H9 (cell line): ENCODE results near the gene NKD2. TPM values are rescaled to one million over a fixed set of nuclear protein-coding genes. Genes with fewer than 3 reads are reported as not detected.

Experiments used
- DNase-seq: peaks from one replicate; pipeline ENCODE4 v3.0.0-alpha.2; 2017
- H2AFZ ChIP-seq: one replicate; pipeline ENCODE4 v1.6.1; 2013; ENCODE audit warnings: mild to moderate bottlenecking, low read length, control low read depth, moderate library complexity
- H2AK5ac ChIP-seq: 2 replicates; pipeline ENCODE4 v1.6.1; 2013; ENCODE audit warnings: low read length, control low read depth, mixed read lengths; ENCODE audit not compliant: insufficient read length
- H2BK120ac ChIP-seq: one replicate; pipeline ENCODE4 v1.6.1; 2013; ENCODE audit warnings: low read depth, mild to moderate bottlenecking, low read length, control low read depth, inconsistent platforms; ENCODE audit not compliant: poor library complexity, severe bottlenecking
- H2BK12ac ChIP-seq: 2 replicates; pipeline ENCODE4 v1.6.1; 2013; ENCODE audit warnings: low read length, control low read depth, mixed read lengths, low read depth; ENCODE audit not compliant: insufficient read length
- H2BK15ac ChIP-seq: 2 replicates; pipeline ENCODE4 v1.6.1; 2013; ENCODE audit warnings: low read depth, low read length, control low read depth
- H2BK20ac ChIP-seq: one replicate; pipeline ENCODE4 v1.6.1; 2013; ENCODE audit warnings: low read depth, mild to moderate bottlenecking, low read length, control low read depth, inconsistent platforms; ENCODE audit not compliant: poor library complexity, severe bottlenecking
- H2BK5ac ChIP-seq: 2 replicates; pipeline ENCODE4 v1.6.1; 2013; ENCODE audit warnings: low read length, control low read depth, mixed read lengths; ENCODE audit not compliant: insufficient read length
- H3K14ac ChIP-seq: 2 replicates; pipeline ENCODE4 v1.6.1; 2013; ENCODE audit warnings: low read length, control low read depth; ENCODE audit not compliant: insufficient read depth
- H3K18ac ChIP-seq: 2 replicates; pipeline ENCODE4 v1.6.1; 2013; ENCODE audit warnings: low read depth, mild to moderate bottlenecking, mixed read lengths, low read length, control low read depth; ENCODE audit not compliant: insufficient read length
- H3K23ac ChIP-seq: 2 replicates; pipeline ENCODE4 v1.6.1; 2013; ENCODE audit warnings: low read length, control low read depth, mixed read lengths, low read depth; ENCODE audit not compliant: insufficient read length
- H3K23me2 ChIP-seq: 2 replicates; pipeline ENCODE4 v1.6.1; 2013; ENCODE audit warnings: low read depth, mild to moderate bottlenecking, mixed read lengths, low read length, control low read depth; ENCODE audit not compliant: insufficient read length, poor library complexity, severe bottlenecking
- H3K27ac ChIP-seq: 2 replicates; pipeline ENCODE4 v1.5.1; 2013; ENCODE audit warnings: low read length, control low read depth, mixed read lengths, low read depth; ENCODE audit not compliant: insufficient read length
- H3K27me3 ChIP-seq: 2 replicates; pipeline ENCODE4 v1.6.1; 2013; ENCODE audit warnings: low read length, control low read depth, inconsistent platforms; ENCODE audit not compliant: insufficient read depth
- H3K4ac ChIP-seq: 2 replicates; pipeline ENCODE4 v1.6.1; 2013; ENCODE audit warnings: low read depth, mild to moderate bottlenecking, control low read depth, inconsistent platforms, low read length, moderate library complexity
- H3K4me1 ChIP-seq: 2 replicates; pipeline ENCODE4 v1.6.1; 2013; ENCODE audit warnings: low read length, control low read depth, inconsistent platforms; ENCODE audit not compliant: insufficient read depth
- H3K4me2 ChIP-seq: 2 replicates; pipeline ENCODE4 v1.6.1; 2013; ENCODE audit warnings: low read length, control low read depth, mixed read lengths; ENCODE audit not compliant: insufficient read length, insufficient read depth
- H3K56ac ChIP-seq: 2 replicates; pipeline ENCODE4 v1.6.1; 2013; ENCODE audit warnings: low read depth, mild to moderate bottlenecking, mixed read lengths, low read length, control low read depth; ENCODE audit not compliant: insufficient read length
- H3K79me1 ChIP-seq: 2 replicates; pipeline ENCODE4 v1.6.1; 2013; ENCODE audit warnings: low read depth, mild to moderate bottlenecking, moderate library complexity, low read length, control low read depth, inconsistent platforms; ENCODE audit not compliant: insufficient read depth, poor library complexity, severe bottlenecking
- H3K79me2 ChIP-seq: 2 replicates; pipeline ENCODE4 v1.6.1; 2013; ENCODE audit warnings: low read length, control low read depth, inconsistent platforms; ENCODE audit not compliant: insufficient read depth
- H3K9ac ChIP-seq: 2 replicates; pipeline ENCODE4 v1.6.1; 2013; ENCODE audit warnings: low read length, control low read depth, mixed read lengths; ENCODE audit not compliant: insufficient read length; ENCODE audit errors: extremely low read depth
- H3K9me3 ChIP-seq: one replicate; pipeline ENCODE4 v1.6.1; 2013; ENCODE audit warnings: low read depth, low read length, inconsistent platforms; ENCODE audit not compliant: control insufficient read depth
- H3T11ph ChIP-seq: one replicate; pipeline ENCODE4 v1.6.1; 2013; ENCODE audit warnings: mild to moderate bottlenecking, low read length, control low read depth, inconsistent platforms
- H4K20me1 ChIP-seq: one replicate; pipeline ENCODE4 v1.6.1; 2013; ENCODE audit not compliant: control insufficient read depth, insufficient read length, insufficient read depth
- H4K5ac ChIP-seq: 2 replicates; pipeline ENCODE4 v1.6.1; 2013; ENCODE audit warnings: low read depth, mild to moderate bottlenecking, mixed read lengths, low read length, control low read depth; ENCODE audit not compliant: insufficient read length
- H4K8ac ChIP-seq: replicated peaks from 2 replicates; pipeline ENCODE4 v1.6.1; 2013; ENCODE audit warnings: low read length, control low read depth, mixed read lengths, low read depth; ENCODE audit not compliant: insufficient read length
- H4K91ac ChIP-seq: 2 replicates; pipeline ENCODE4 v1.6.1; 2013; ENCODE audit warnings: low read depth, mild to moderate bottlenecking, moderate library complexity, mixed read lengths, low read length, control low read depth; ENCODE audit not compliant: insufficient read length
- H3K27ac Mint-ChIP-seq, 3 experiments: 2 replicates in 2 of 3; 3 replicates in 1 of 3; pipeline ENCODE4 v1.8.0; 2020 to 2021; ENCODE audit warnings: mixed read lengths in 3 of 3, mild to moderate bottlenecking in 1 of 3, moderate library complexity in 1 of 3
- H3K27me3 Mint-ChIP-seq: 2 replicates; pipeline ENCODE4 v1.8.0; 2021; ENCODE audit warnings: low read depth, mild to moderate bottlenecking, moderate library complexity, mixed read lengths
- H3K36me3 Mint-ChIP-seq, 3 experiments: 2 replicates in 2 of 3; 3 replicates in 1 of 3; pipeline ENCODE4 v1.8.0; 2020 to 2021; ENCODE audit warnings: low read depth in 3 of 3, mixed read lengths in 3 of 3; ENCODE audit not compliant: insufficient read depth in 1 of 3
- H3K4me1 Mint-ChIP-seq, 2 experiments: 2 replicates each; pipeline ENCODE4 v1.8.0; 2020; ENCODE audit warnings: mixed read lengths in 2 of 2
- H3K4me3 Mint-ChIP-seq, 2 experiments: 2 replicates in 1 of 2; 3 replicates in 1 of 2; pipeline ENCODE4 v1.8.0; 2020 to 2021; ENCODE audit warnings: mild to moderate bottlenecking in 2 of 2, mixed read lengths in 2 of 2, moderate library complexity in 1 of 2
- H3K9me3 Mint-ChIP-seq, 2 experiments: 2 replicates in 1 of 2; 3 replicates in 1 of 2; pipeline ENCODE4 v1.8.0; 2020; ENCODE audit warnings: mild to moderate bottlenecking in 2 of 2, mixed read lengths in 2 of 2, moderate library complexity in 1 of 2
- CTCF ChIP-seq: fragments of 200-600 bp; sonication (generic); conservative IDR thresholded peaks from 3 replicates; pipeline ENCODE4 v1.8.0; 2021; ENCODE audit warnings: antibody characterized with exemption, mild to moderate bottlenecking
- WGBS: extraction: QIAGEN DNeasy Blood & Tissue Kit; methylation state at CpG from one replicate; pipeline ENCODE4 v1.1.7; 2013; ENCODE audit warnings: missing lambda C conversion rate, low lambda C conversion rate, mixed read lengths; ENCODE audit not compliant: insufficient read length; ENCODE audit errors: extremely low coverage; 5-methylcytosine and 5-hydroxymethylcytosine counted together
- total RNA-seq: library from RNA; stranded (reverse); gene quantifications from 2 replicates; pipeline ENCODE4 v1.2.1, GENCODE V29; 2021

The NKD2 gene
- total RNA-seq, 1 experiment from 2014 or later: 7.3 TPM

- no peak for DNase-seq
- H4K5ac ChIP-seq: no peak overlapping the region
- no peak overlapping the region for H2BK15ac ChIP-seq
- H3K79me2 ChIP-seq: no peaks in the 10 kb centered on the region
- no peaks in the 10 kb centered on the region for H3K9me3 ChIP-seq
- H3K23ac ChIP-seq: no peak overlapping the region
- no peak overlapping the region for H4K8ac ChIP-seq
- no peak overlapping the region for H2BK5ac ChIP-seq
- H3K79me1 ChIP-seq: no peaks in the 10 kb centered on the region
- no peaks in the 10 kb centered on the region for H3K27me3 ChIP-seq
- no peak overlapping the region for H4K91ac ChIP-seq
- no peaks in the 10 kb centered on the region for H3K23me2 ChIP-seq
- H3K4ac ChIP-seq: no peak overlapping the region
- H4K20me1 ChIP-seq: peaks cover 2% of the 10 kb centered on the region
- Mint-ChIP-seq H3K36me3 (no peaks in the 10 kb centered on the region), H3K4me1 (peaks cover 17 to 19% of the 10 kb centered on the region in 2 experiments), H3K9me3 (no peaks in the 10 kb centered on the region), H3K27ac (no peak overlapping the region), H3K27me3 (peaks cover 8% of the 10 kb centered on the region), H3K4me3 (no peak overlapping the region)
- no peak overlapping the region for H2AK5ac ChIP-seq
- no peaks in the 10 kb centered on the region for H3K4me1 ChIP-seq
- H2BK20ac ChIP-seq: no peak overlapping the region
- H3K56ac ChIP-seq: no peak overlapping the region
- no peak overlapping the region for H3K18ac ChIP-seq
- no peak overlapping the region for H3K4me2 ChIP-seq
- no peak overlapping the region for H2BK12ac ChIP-seq
- H2BK120ac ChIP-seq: no peak overlapping the region
- H3K9ac ChIP-seq: no peak overlapping the region
- WGBS: no CpG with 5 or more reads among the region's 3 CpGs
- H3K27ac ChIP-seq: no peak overlapping the region
- no peak overlapping the region for H2AFZ ChIP-seq
- no peak for TF ChIP-seq CTCF
- H3T11ph ChIP-seq: no peak overlapping the region
- no peak overlapping the region for H3K14ac ChIP-seq
Observed at GRCh38 chr5:994272-994607, 14.4 kb upstream of the NKD2 start.
